NCI-H2196 (cell line): ENCODE results near the gene RTP2.

Source experiments
- DNase-seq: peaks from one replicate; lab custom pipeline; 2025; ENCODE audit not compliant: unreplicated experiment; lab: John Stamatoyannopoulos, UW

RTP2 gene

GRCh38 chr3:187702507-187703033 lies at the start of gene RTP2:
RTP2 (minus strand) TSS chr3:187702557; CDS start chr3:187702128, 429 bp downstream.
- DNase-seq: no peak

- DNase-seq: peak; percentile 71
These were observed 48.3 kb upstream of the RTP2 start for GRCh38 chr3:187750513-187751123.

- DNase-seq: peak; percentile 96
These were observed 47.7 kb upstream of the RTP2 start for GRCh38 chr3:187750006-187750512.

GRCh38 chr3:187748050-187748481 lies 45.7 kb upstream of the RTP2 start:
- peak; percentile 100 for DNase-seq

GRCh38 chr3:187747506-187747905 lies 45.1 kb upstream of the RTP2 start:
- peak; percentile 44 for DNase-seq

- DNase-seq: peak; percentile 49
These were observed 44.3 kb upstream of the RTP2 start for GRCh38 chr3:187746442-187747281.

GRCh38 chr3:187746059-187746441 lies 43.7 kb upstream of the RTP2 start:
- DNase-seq: no peak

- peak; percentile 99 for DNase-seq
These were observed 43.1 kb upstream of the RTP2 start, which contains the start of gene BCL6 for GRCh38 chr3:187745201-187746058. BCL6 (minus strand) TSS chr3:187745468; CDS start chr3:187733693, 11,775 bp downstream.

GRCh38 chr3:187744169-187745151 lies 42.1 kb upstream of the RTP2 start:
- DNase-seq: peak; percentile 60

- peak; percentile 54 for DNase-seq
These were observed 41.1 kb upstream of the RTP2 start for GRCh38 chr3:187743195-187744141.

GRCh38 chr3:187742351-187743171 lies 40.2 kb upstream of the RTP2 start:
- peak; percentile 44 for DNase-seq

- DNase-seq: peak; percentile 92
These were observed 39.3 kb upstream of the RTP2 start for GRCh38 chr3:187741403-187742350.

- peak; percentile 81 for DNase-seq
These were observed 38.4 kb upstream of the RTP2 start for GRCh38 chr3:187740421-187741399.

GRCh38 chr3:187739561-187740332 lies 37.4 kb upstream of the RTP2 start:
- peak; percentile 93 for DNase-seq
